Activated naive CD4-positive, alpha-beta T cell treated with anti-CD3 and anti-CD28 coated beads for 36 hours (primary cell): ENCODE measurements around the gene CARM1. TPM values are rescaled to one million over a fixed set of nuclear protein-coding genes. Genes with fewer than 3 reads are reported as not detected.
"Not testable (repeated sequence)": the region's sequence is repeated elsewhere in the genome, so short reads cannot be mapped to it uniquely, and the experiment has no call there.

ENCODE experiments used
- CTCF ChIA-PET: fragments of 350-600 bp; sonication (Branson Sonifier 250); formaldehyde crosslinking; loops from one replicate; lab custom pipeline; 2021; ENCODE audit warnings: antibody characterized with exemption; lab: Charles Lee
- DNase-seq: peaks from one replicate; pipeline ENCODE4 v3.0.0-alpha.2; 2020
- H3K27ac Mint-ChIP-seq: one replicate; pipeline ENCODE4 v1.8.0; 2021; ENCODE audit warnings: mild to moderate bottlenecking, mixed read lengths
- H3K27me3 Mint-ChIP-seq: one replicate; pipeline ENCODE4 v1.8.0; 2021; ENCODE audit warnings: low read depth, mixed read lengths
- H3K36me3 Mint-ChIP-seq: one replicate; pipeline ENCODE4 v1.8.0; 2021; ENCODE audit warnings: low read depth, mixed read lengths
- H3K4me1 Mint-ChIP-seq: one replicate; pipeline ENCODE4 v1.8.0; 2021; ENCODE audit warnings: low read depth, mixed read lengths
- H3K4me3 Mint-ChIP-seq: one replicate; pipeline ENCODE4 v1.8.0; 2021; ENCODE audit warnings: mild to moderate bottlenecking, moderate library complexity, mixed read lengths
- H3K9me3 Mint-ChIP-seq: one replicate; pipeline ENCODE4 v1.8.0; 2021; ENCODE audit warnings: mixed read lengths
- intact Hi-C: fragments of 100-400 bp; cut with micrococcal nuclease; formaldehyde crosslinking; loops from one replicate; pipeline ENCODE4 v1.15.1; 2023
- total RNA-seq, 2 experiments: library from RNA; stranded (reverse); gene quantifications; one replicate each; pipeline ENCODE4 v1.2.3, GENCODE V29; 2021

Gene CARM1
- total RNA-seq, 2 experiments from 2014 or later, result 88.4 to 89.3 TPM

DNA sequence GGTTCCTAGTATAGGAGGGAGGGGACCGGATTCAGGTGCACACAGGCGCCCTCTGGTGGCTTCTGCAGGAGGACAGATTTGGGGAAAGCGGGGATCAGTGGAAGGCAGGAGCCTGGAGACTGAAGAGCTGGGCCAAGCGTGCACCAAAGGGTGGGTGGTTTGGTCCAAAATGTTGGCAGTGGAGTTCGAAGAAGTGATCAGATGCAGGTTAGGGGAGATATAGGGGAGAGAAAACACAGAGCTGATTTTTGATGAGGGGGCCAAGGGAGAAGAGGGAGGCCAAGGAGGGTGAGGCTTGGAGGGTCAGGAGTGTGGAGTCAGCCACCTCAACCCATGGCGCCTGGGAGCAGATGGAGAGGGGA lies 6.8 kb upstream of the CARM1 start:
- Mint-ChIP-seq H3K27ac (no peak overlapping the region), H3K36me3 (no peaks in the 10 kb centered on the region), H3K4me3 (no peak overlapping the region), H3K27me3 (no peaks in the 10 kb centered on the region), H3K4me1 (peaks cover 15% of the 10 kb centered on the region), H3K9me3 (no peaks in the 10 kb centered on the region)
- CTCF ChIA-PET, result interaction anchor here (0.5 to 7.2 kb wide), 35 partner anchors 10 to 342 kb away, joined by 3 to 99 read pairs (median 4); partner anchors contain the start of genes C19orf38, DNM2, QTRT1 and TMED1
- peak; percentile 94 for DNase-seq
- intact Hi-C loops, result loop anchor here (1.0 to 2.0 kb wide), 3 partner anchors 28 to 147 kb away; partner anchors contain the start of gene TMED1

GRCh38 chr19:10866495-10866894 lies 4.9 kb upstream of the CARM1 start:
- Mint-ChIP-seq H3K4me1 (peaks cover 22% of the 10 kb centered on the region), H3K27me3 (no peaks in the 10 kb centered on the region), H3K36me3 (no peaks in the 10 kb centered on the region), H3K27ac (no peak overlapping the region), H3K9me3 (no peaks in the 10 kb centered on the region), H3K4me3 (no peak overlapping the region)
- DNase-seq, result no peak
- CTCF ChIA-PET, result interaction anchor here (0.6 to 7.2 kb wide), 5 partner anchors 8 to 451 kb away, joined by 5 to 99 read pairs (median 33); partner anchors contain the start of gene DNM2
- intact Hi-C loops, result no loop called here

DNA sequence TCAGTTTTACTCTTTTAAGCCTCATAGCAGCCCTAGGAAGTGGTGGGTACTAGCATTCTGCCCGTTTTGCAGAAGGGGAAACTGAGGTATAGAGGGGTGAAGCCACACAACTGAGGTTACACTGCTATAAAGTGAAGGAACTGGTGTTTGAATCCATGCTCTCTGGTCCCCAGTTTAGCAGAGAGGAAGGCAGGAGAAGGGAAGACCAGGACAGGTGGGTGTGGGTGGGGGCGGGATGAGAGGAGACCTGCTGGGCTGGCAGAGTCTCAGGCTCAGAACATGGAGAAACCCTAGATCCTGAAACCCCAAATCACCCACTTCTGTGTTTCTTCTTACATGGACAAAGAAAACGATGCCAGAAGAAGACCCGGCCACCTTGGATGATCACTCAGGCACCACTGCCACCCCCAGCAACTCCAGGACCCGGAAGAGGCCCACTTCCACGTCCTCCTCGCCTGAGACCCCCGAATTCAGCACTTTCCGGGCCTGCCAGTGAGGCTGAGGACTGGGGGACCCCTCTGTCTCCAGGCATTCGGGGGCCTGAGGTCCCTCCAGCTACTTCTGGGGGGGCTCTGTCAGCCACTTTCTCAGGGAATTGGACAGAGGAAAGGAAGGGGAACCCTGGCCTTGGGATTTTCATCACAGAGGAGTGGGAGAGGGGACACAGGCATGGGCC lies 2.3 kb upstream of the CARM1 start:
- Mint-ChIP-seq H3K9me3 (no peaks in the 10 kb centered on the region), H3K27me3 (no peaks in the 10 kb centered on the region), H3K4me3 (no peak overlapping the region), H3K36me3 (peaks cover under 1% of the 10 kb centered on the region), H3K27ac (peak overlapping the region; percentile 53), H3K4me1 (peaks cover 34% of the 10 kb centered on the region)
- DNase-seq, result no peak
- intact Hi-C loops, result no loop called here
- CTCF ChIA-PET, result interaction anchor here (1.5 to 2.0 kb wide), 2 partner anchors 10 to 166 kb away, joined by 6 to 7 read pairs; no protein-coding TSS in a partner anchor

DNA sequence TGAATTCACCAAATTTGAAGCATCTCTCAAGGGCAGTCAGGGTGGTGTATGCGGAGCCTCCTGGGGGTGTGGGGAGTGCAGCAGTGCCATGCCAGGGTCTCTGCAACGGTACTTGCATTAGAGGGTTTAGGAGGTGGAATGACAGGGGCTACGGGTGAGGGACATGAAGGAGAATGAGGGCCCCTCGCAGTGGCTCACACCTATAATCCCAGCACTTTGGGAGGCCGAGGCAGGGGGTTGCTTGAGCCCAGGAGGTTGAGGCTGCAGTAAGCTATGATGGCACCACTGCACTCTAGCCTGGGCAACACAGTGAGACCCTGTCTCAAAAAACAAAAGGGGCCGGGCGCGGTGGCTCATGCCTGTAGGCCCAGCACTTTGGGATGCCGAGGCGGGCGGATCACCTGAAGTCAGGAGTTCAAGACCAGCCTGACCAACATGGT lies 1.5 kb upstream of the CARM1 start:
- intact Hi-C loops, result loop anchor here (2.0 kb wide), 1 partner anchor 301 kb away; the partner anchor contains the start of gene CDKN2D
- CTCF ChIA-PET, result interaction anchor here (0.6 to 0.8 kb wide), 2 partner anchors 11 to 27 kb away, joined by 3 to 4 read pairs; no protein-coding TSS in a partner anchor
- H3K36me3 Mint-ChIP-seq, H3K27me3 Mint-ChIP-seq, H3K9me3 Mint-ChIP-seq, DNase-seq: not testable (repeated sequence)
- Mint-ChIP-seq H3K4me1 (peaks cover 31% of the 10 kb centered on the region), H3K27ac (peak overlapping the region; percentile 93), H3K4me3 (peak overlapping the region; percentile 85)

GRCh38 chr19:10870501-10870954 lies 825 bp upstream of the CARM1 start:
- Mint-ChIP-seq H3K36me3 (peaks cover 1% of the 10 kb centered on the region), H3K4me1 (peaks cover 31% of the 10 kb centered on the region), H3K9me3 (no peaks in the 10 kb centered on the region), H3K27ac (peak overlapping the region; percentile 93), H3K27me3 (no peaks in the 10 kb centered on the region), H3K4me3 (peak overlapping the region; percentile 85)
- CTCF ChIA-PET, result interaction anchor here (0.6 to 1.0 kb wide), 10 partner anchors 12 to 223 kb away, joined by 3 to 5 read pairs (median 3); partner anchors contain the start of gene TMED1
- intact Hi-C loops, result loop anchor here (2.0 kb wide), 1 partner anchor 302 kb away; the partner anchor contains the start of gene CDKN2D
- no peak for DNase-seq

DNA sequence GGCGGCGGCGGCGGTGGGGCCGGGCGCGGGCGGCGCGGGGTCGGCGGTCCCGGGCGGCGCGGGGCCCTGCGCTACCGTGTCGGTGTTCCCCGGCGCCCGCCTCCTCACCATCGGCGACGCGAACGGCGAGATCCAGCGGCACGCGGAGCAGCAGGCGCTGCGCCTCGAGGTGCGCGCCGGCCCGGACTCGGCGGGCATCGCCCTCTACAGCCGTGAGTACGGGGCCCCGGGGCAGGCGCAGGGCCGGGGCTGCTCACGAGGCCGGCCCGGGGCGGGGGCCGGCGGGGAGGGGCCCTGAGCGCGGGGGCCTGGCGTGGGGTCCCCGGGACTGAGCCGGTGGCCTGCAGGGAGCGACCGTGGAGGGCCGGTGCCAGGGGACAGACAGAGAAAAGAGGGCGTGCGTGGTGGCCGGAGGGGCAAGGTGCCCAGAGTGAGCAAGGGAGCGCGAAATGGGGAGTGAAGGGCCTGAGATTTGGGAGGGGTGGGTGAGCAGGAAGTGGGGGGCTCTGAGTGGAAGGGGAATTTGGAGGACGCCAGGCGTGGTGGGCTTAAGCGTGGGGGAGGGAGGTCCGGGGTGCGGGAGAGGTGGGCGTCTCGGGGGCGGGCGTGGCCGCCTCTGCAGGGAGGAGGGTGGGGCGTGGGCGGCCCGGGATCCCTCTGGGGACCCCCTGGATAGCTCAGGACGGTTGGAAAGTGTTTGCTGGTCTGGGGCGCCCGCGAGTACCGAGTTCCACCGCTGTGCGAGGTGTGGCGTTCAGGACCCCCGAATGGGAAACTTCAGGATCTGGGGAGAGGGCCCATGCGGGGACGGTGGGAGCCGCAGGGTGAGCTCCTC lies 575 bp downstream of the CARM1 start:
- Mint-ChIP-seq H3K4me1 (peaks cover 38% of the 10 kb centered on the region), H3K27ac (peak overlapping the region; percentile 85), H3K36me3 (peaks cover 1% of the 10 kb centered on the region), H3K27me3 (no peaks in the 10 kb centered on the region), H3K9me3 (no peaks in the 10 kb centered on the region), H3K4me3 (peak overlapping the region; percentile 82)
- intact Hi-C loops, result loop anchor here (1.0 to 2.0 kb wide), 8 partner anchors 36 to 502 kb away; partner anchors contain the start of genes CDKN2D, ILF3, SWSAP1 and TIMM29
- DNase-seq, result peak; percentile 36
- CTCF ChIA-PET, result interaction anchor here (0.7 to 3.5 kb wide), 12 partner anchors 7 to 254 kb away, joined by 3 to 33 read pairs (median 3); partner anchors contain the start of gene TMED1

DNA sequence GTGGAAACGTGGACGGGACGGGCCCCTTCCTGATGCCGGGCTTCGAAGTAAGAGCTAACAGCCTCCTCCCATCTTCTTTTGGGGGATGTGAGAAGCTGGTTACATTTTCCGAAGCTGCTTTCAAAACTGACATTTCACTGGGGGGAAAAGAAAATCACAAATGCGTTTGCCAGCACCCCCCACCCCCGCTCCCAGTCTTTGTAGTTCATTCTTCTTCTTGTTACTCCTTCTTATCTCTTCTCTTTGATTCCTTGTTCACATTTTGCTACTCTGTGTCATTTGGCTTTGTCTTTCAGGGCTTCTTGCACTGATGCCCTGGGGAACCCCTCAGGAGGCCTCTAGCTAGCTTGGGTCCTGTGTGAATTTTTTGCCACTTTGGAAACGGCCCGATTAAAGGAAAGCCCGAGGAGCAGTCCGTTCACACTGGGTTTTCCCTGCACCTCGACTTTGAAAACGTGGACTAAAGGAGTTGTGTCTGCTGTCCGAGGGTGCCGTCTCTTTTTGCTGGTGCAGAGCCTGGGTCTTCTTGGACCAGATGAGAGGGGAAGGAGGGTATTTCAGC lies 1.3 kb downstream of the CARM1 start:
- peak overlapping the region; percentile 82 for H3K4me3 Mint-ChIP-seq
- DNase-seq, result peak; percentile 48
- peak overlapping the region; percentile 85 for H3K27ac Mint-ChIP-seq
- no peaks in the 10 kb centered on the region for H3K27me3 Mint-ChIP-seq
- intact Hi-C loops, result no loop called here
- CTCF ChIA-PET, result interaction anchor here (0.7 to 3.5 kb wide), 12 partner anchors 8 to 254 kb away, joined by 3 to 33 read pairs (median 3); no protein-coding TSS in a partner anchor
- no peaks in the 10 kb centered on the region for H3K9me3 Mint-ChIP-seq
- H3K36me3 Mint-ChIP-seq, result peaks cover 1% of the 10 kb centered on the region
- H3K4me1 Mint-ChIP-seq, result peaks cover 42% of the 10 kb centered on the region

GRCh38 chr19:10874024-10874423 lies 2.7 kb downstream of the CARM1 start:
- Mint-ChIP-seq H3K27ac (no peak overlapping the region), H3K4me3 (no peak overlapping the region), H3K4me1 (peaks cover 49% of the 10 kb centered on the region), H3K9me3 (no peaks in the 10 kb centered on the region), H3K27me3 (no peaks in the 10 kb centered on the region), H3K36me3 (peaks cover 2% of the 10 kb centered on the region)
- CTCF ChIA-PET, result interaction anchor here (3.5 kb wide), 1 partner anchor 9 kb away, joined by 33 read pairs; no protein-coding TSS in a partner anchor
- DNase-seq, result no peak
- intact Hi-C loops, result no loop called here

DNA sequence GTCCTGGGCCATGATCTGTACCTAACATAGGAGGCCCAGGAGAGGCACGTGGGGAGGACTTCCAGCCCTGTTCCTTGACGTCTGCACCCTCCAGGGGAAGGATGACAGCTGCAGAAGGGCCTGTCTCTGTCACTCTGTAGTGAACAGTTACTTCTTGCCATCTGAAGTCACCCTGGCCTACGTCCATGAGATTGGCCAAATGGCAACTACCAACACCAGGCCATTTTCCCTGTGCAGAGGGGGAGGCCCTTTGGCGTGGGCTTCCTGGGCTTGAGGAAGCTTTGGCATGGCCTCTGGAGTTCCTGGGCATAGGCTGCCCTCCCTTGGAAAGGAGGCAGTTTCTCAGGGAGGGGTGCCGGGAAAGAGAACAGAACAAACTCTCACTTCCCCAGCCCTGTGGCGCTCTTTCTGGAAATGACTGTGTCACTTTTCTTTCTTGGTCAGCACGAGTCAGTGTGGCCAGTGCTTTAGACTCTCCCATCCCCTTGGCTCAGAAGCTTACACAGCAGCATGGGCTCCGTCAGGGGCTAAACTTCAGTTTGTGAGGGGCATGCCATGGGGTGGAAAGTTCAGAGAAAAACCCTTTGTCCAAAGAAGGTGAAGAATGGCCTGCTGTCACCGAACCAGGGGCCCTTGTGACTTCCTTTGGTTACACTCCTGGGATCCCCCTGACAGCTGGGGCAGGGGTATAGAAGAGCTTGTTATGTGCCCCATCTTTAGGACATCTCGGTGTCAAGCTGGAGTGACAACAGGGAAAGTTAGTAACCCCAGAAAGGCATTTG lies 5.3 kb downstream of the CARM1 start:
- Mint-ChIP-seq H3K9me3 (no peaks in the 10 kb centered on the region), H3K4me1 (peaks cover 51% of the 10 kb centered on the region), H3K4me3 (no peak overlapping the region), H3K36me3 (peaks cover 7% of the 10 kb centered on the region), H3K27me3 (no peaks in the 10 kb centered on the region), H3K27ac (no peak overlapping the region)
- DNase-seq, result no peak
- intact Hi-C loops, result no loop called here
- CTCF ChIA-PET, result interaction anchor here (0.6 to 2.2 kb wide), 3 partner anchors 13 to 62 kb away, joined by 3 to 10 read pairs (median 4); no protein-coding TSS in a partner anchor

GRCh38 chr19:10877608-10878007 lies 6.3 kb downstream of the CARM1 start:
- CTCF ChIA-PET, result interaction anchor here (0.6 to 2.2 kb wide), 6 partner anchors 11 to 167 kb away, joined by 3 to 10 read pairs (median 3); no protein-coding TSS in a partner anchor
- H3K4me3 Mint-ChIP-seq, H3K9me3 Mint-ChIP-seq, intact Hi-C loops, DNase-seq, H3K36me3 Mint-ChIP-seq, H3K27me3 Mint-ChIP-seq: not testable (repeated sequence)
- H3K4me1 Mint-ChIP-seq, result peaks cover 49% of the 10 kb centered on the region
- peak overlapping the region; percentile 76 for H3K27ac Mint-ChIP-seq

- peaks cover 43% of the 10 kb centered on the region for H3K4me1 Mint-ChIP-seq
- no peaks in the 10 kb centered on the region for H3K27me3 Mint-ChIP-seq
- no peak for DNase-seq
- no peaks in the 10 kb centered on the region for H3K9me3 Mint-ChIP-seq
- no peak overlapping the region for H3K4me3 Mint-ChIP-seq
- peak overlapping the region; percentile 76 for H3K27ac Mint-ChIP-seq
- intact Hi-C loops, result no loop called here
- peaks cover 9% of the 10 kb centered on the region for H3K36me3 Mint-ChIP-seq
- CTCF ChIA-PET, result interaction anchor here (0.8 to 2.2 kb wide), 4 partner anchors 11 to 167 kb away, joined by 3 to 10 read pairs (median 3); no protein-coding TSS in a partner anchor
Observed at GRCh38 chr19:10878253-10878652, 6.9 kb downstream of the CARM1 start.
